ENCODE data around the gene ABCD4. TPM values are rescaled to one million over a fixed set of nuclear protein-coding genes. Genes with fewer than 3 reads are reported as not detected.

Gene ABCD4
- total and polyA plus RNA-seq, 2 of the 4 experiments (the other 2 are of a cell fraction): 12.2 to 20.4 TPM

DNA sequence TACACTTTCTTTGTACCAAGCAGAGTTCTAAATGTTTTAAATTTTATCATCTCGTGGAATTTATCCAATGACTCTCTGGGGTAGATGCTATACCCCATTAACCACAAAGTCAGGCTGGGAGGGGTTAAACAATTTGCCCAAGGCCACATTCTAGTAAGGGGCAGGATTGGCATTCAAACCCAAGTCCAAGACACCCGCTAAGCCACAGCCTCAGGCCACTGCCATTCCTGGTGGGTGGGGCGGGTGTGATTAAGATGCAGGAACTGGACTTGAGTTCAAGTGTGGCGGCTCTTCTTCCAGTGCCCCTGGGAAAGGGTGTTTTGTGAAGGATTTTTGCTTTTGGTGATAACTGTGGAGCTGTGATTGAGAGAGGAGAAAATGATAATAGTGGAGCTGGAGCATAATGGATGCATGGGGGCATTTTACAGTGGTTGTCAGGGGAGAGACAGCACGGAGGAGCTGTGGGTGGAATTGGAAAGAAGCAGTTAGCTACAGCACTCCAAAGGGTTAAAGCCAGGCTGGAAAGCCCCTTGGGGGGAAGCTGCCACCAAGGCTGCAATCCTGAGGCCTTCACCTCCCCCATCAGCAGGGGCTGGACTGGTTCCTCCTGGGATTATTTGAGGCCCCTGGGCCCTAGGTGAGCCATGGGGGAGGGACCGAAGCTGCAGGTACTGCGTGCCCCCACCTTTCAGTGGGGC is 44.5 kb upstream of the ABCD4 start:
- no peaks in the 10 kb centered on the region for H3K36me3 ChIP-seq (ENCODE audit: control insufficient read depth, insufficient read depth, low read length)
- no peak for TF ChIP-seq CHD1 (IDR thresholded peaks at IDR 0.05; ENCODE audit: low read depth, low read length)
- TF ChIP-seq CTCF (conservative IDR thresholded peaks at IDR 0.05; ENCODE audit: low read depth, low read length): no peak
- no peak for TF ChIP-seq BHLHE40 (IDR thresholded peaks at IDR 0.05; ENCODE audit: low read depth, low read length)
- TF ChIP-seq POLR2A (IDR thresholded peaks at IDR 0.05; ENCODE audit: low read depth, low read length): no peak
- no peak for TF ChIP-seq RAD21 (IDR thresholded peaks at IDR 0.05; ENCODE audit: low read length)
- BruUV-seq (replicated peaks): no TSS peak
- H3K27me3 ChIP-seq (ENCODE audit: control insufficient read depth, insufficient read depth, low read length): peaks cover 54% of the 10 kb centered on the region
- no peak overlapping the region for H3K27ac ChIP-seq (ENCODE audit: insufficient read depth, low read length)
- no peaks in the 10 kb centered on the region for H3K4me1 ChIP-seq (ENCODE audit: control insufficient read depth, insufficient read depth, low read length)
- ChIA-PET CTCF (no interaction called here), POLR2A (ENCODE audit: unreplicated experiment) (no interaction called here)
- no peaks in the 10 kb centered on the region for H4K20me1 ChIP-seq (ENCODE audit: insufficient read depth, low read length)
- H2AK9ac ChIP-seq (replicated peaks; ENCODE audit: low read depth, low read length, poor library complexity): no peak overlapping the region
- H4K5ac ChIP-seq (ENCODE audit: low read depth, low read length): no peak overlapping the region
- no peak overlapping the region for H3K18ac ChIP-seq (ENCODE audit: low read depth, low read length)
- H3K14ac ChIP-seq (replicated peaks; ENCODE audit: low read depth, low read length): no peak overlapping the region
- no peak overlapping the region for H2BK15ac ChIP-seq (ENCODE audit: low read depth, low read length)
- dilution Hi-C loops (cut with HindIII; ENCODE audit: low sequenced_read_pairs, unreplicated experiment): no loop called here
- no peaks in the 10 kb centered on the region for H3K9me3 ChIP-seq (ENCODE audit: control insufficient read depth, insufficient read depth, low read length)
- H3K9ac ChIP-seq (ENCODE audit: low read depth, low read length): no peak overlapping the region
- H3K23ac ChIP-seq (ENCODE audit: low read depth, low read length): no peak overlapping the region
- H4K8ac ChIP-seq (ENCODE audit: low read depth in 2 of 2, low read length in 2 of 2): no peak overlapping the region
- WGBS, 2 experiments (ENCODE audit: extremely low coverage in 2 of 2, insufficient read length in 1 of 2): 39% methylated on average over 2 of the region's 7 CpGs; no CpG with 5 or more reads in 1 of the 2 experiments
- intact Hi-C loops (cut with micrococcal nuclease): no loop called here
- H2AK5ac ChIP-seq (ENCODE audit: low read depth, low read length): no peak overlapping the region
- H2BK120ac ChIP-seq (ENCODE audit: low read depth, low read length): no peak overlapping the region
- no peak overlapping the region for H3K4me3 ChIP-seq (ENCODE audit: insufficient read depth, low read depth, low read length)
- no peak overlapping the region for H3K4ac ChIP-seq (ENCODE audit: low read depth, low read length)
- ATAC-seq (ENCODE audit: low read depth) (no peak), DNase-seq (no peak)
- H4K91ac ChIP-seq (ENCODE audit: insufficient read depth, low read depth, low read length): no peak overlapping the region
- H2BK20ac ChIP-seq (ENCODE audit: low read depth, low read length): no peak overlapping the region
- H3K9me1 ChIP-seq (ENCODE audit: insufficient read depth, low read length): no peaks in the 10 kb centered on the region
- no peak overlapping the region for H3K56ac ChIP-seq (ENCODE audit: extremely low read depth, insufficient read depth, low read length)
- no peak overlapping the region for H3K4me2 ChIP-seq (ENCODE audit: low read depth, low read length)
- H2BK5ac ChIP-seq (ENCODE audit: low read depth, low read length, poor library complexity, severe bottlenecking): no peak overlapping the region
- in situ Hi-C loops (cut with MboI; ENCODE audit: low sequenced_read_pairs): no loop called here
- no peaks in the 10 kb centered on the region for H3K79me1 ChIP-seq (ENCODE audit: low read depth in 1 of 2, low read length in 2 of 2)
- no peak overlapping the region for H2AFZ ChIP-seq (replicated peaks; ENCODE audit: low read length, poor library complexity)

Measured in IMR-90 (cell line).